ENCODE results near the gene THG1L.

DNA sequence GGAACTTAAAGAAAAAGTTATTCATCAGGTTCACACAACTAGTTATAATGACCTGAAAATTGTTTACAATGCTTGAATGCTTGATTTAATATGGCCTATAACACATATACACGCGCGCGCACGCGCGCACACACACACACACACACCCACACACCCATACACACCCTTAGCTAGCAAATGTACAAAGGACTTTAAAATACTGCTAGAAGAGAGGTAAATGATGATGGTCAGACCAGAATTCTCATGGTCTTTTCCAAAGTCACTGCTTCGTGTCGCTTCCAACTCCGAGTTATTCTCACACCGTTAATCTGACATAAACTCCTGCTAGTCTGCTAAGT lies 18.2 kb downstream of the THG1L start:
- TF ChIP-seq, protein P1, sequence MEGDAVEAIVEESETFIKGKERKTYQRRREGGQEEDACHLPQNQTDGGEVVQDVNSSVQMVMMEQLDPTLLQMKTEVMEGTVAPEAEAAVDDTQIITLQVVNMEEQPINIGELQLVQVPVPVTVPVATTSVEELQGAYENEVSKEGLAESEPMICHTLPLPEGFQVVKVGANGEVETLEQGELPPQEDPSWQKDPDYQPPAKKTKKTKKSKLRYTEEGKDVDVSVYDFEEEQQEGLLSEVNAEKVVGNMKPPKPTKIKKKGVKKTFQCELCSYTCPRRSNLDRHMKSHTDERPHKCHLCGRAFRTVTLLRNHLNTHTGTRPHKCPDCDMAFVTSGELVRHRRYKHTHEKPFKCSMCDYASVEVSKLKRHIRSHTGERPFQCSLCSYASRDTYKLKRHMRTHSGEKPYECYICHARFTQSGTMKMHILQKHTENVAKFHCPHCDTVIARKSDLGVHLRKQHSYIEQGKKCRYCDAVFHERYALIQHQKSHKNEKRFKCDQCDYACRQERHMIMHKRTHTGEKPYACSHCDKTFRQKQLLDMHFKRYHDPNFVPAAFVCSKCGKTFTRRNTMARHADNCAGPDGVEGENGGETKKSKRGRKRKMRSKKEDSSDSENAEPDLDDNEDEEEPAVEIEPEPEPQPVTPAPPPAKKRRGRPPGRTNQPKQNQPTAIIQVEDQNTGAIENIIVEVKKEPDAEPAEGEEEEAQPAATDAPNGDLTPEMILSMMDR (IDR thresholded peaks at IDR 0.05): no peak
- TF ChIP-seq EP300 (IDR thresholded peaks at IDR 0.05): no peak
- TF ChIP-seq POLR2AphosphoS5 (IDR thresholded peaks at IDR 0.05): no peak
- no peak for TF ChIP-seq POLR2A (IDR thresholded peaks at IDR 0.05)

Data from upper lobe of left lung (tissue), 4 donors.